GM23338 (cell line): ENCODE measurements around the gene ASAP2.

Experiments
- CREB1 ChIP-seq: fragments of 250-450 bp; sonication (Bioruptor Pico); IDR thresholded peaks from 2 replicates; pipeline ENCODE4 v1.5.0; 2020; ENCODE audit warnings: low read depth, mild to moderate bottlenecking, moderate library complexity
- EZH2 ChIP-seq: fragments of 200-600 bp; sonication (generic); IDR thresholded peaks from one replicate; pipeline ENCODE4 v1.8.0; 2017; ENCODE audit warnings: antibody characterized with exemption, mild to moderate bottlenecking, low read depth; ENCODE audit not compliant: unreplicated experiment
- EZH2phosphoT487 ChIP-seq: fragments of 200-600 bp; sonication (generic); IDR thresholded peaks from one replicate; pipeline ENCODE4 v1.8.1; 2018; ENCODE audit warnings: antibody characterized with exemption; ENCODE audit not compliant: unreplicated experiment
- JUNB ChIP-seq: IDR thresholded peaks from one replicate; pipeline ENCODE4 v1.6.1; 2016; ENCODE audit warnings: antibody characterized with exemption; ENCODE audit not compliant: unreplicated experiment
- NANOG ChIP-seq: IDR thresholded peaks from 2 replicates; pipeline ENCODE4 v1.6.1; 2016; ENCODE audit warnings: antibody characterized with exemption, borderline replicate concordance
- POLR2AphosphoS5 ChIP-seq: IDR thresholded peaks from 2 replicates; pipeline ENCODE4 v1.6.1; 2016; ENCODE audit warnings: antibody characterized with exemption, low read depth
- STAT1 ChIP-seq: IDR thresholded peaks from one replicate; pipeline ENCODE4 v1.6.1; 2016; ENCODE audit warnings: antibody characterized with exemption; ENCODE audit not compliant: unreplicated experiment
- ZNF114 ChIP-seq: fragments of 250-450 bp; sonication (Bioruptor Pico); IDR thresholded peaks from 2 replicates; pipeline ENCODE4 v1.5.0; 2020; ENCODE audit warnings: mild to moderate bottlenecking, moderate library complexity
- ZNF331 ChIP-seq: fragments of 250-450 bp; sonication (Bioruptor Pico); IDR thresholded peaks from 2 replicates; pipeline ENCODE4 v1.5.0; 2020; ENCODE audit warnings: low read depth, mild to moderate bottlenecking, moderate library complexity
- TF ChIP-seq, protein P1 (sequence below), 2 experiments: fragments of 200-600 bp in 1 of 2; sonication (generic) in 1 of 2; conservative IDR thresholded peaks; 2 replicates each; pipeline versions ENCODE4 v1.5.1 to v1.6.1; 2016 to 2017; ENCODE audit warnings: antibody characterized with exemption in 2 of 2, low read depth in 2 of 2, mild to moderate bottlenecking in 2 of 2, moderate library complexity in 1 of 2
- TF ChIP-seq, protein P2 (sequence below): IDR thresholded peaks from one replicate; pipeline ENCODE4 v1.6.1; 2018; ENCODE audit warnings: antibody characterized with exemption; ENCODE audit not compliant: unreplicated experiment
- TF ChIP-seq, protein P3 (sequence below): IDR thresholded peaks from 2 replicates; pipeline ENCODE4 v1.6.1; 2016; ENCODE audit warnings: antibody characterized with exemption
- TF ChIP-seq, protein P4 (sequence below): fragments of 250-450 bp; sonication (Bioruptor Pico); IDR thresholded peaks from 2 replicates; pipeline ENCODE4 v1.5.0; 2020; ENCODE audit warnings: mild to moderate bottlenecking, moderate library complexity

DNA sequence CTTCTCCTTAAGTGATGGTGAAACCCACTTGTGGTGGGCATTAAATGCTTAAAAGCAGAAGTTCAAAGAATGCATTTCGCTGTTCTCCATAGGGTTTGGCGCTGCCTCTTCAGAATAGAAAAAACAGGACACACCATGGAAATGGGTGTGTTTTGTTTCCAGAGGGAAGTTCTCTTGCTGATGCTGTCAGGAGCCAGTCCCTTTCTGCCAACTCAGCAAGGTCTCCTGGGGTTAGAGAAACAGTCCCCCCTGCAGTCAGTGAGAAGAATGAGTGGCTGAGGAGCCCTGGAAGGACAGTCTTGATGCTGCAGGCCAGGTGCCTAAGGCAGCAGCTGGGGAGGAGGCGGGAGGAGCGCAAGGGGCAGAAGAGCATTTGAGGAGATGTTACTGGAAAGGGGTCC, 37.8 kb upstream of the ASAP2 start:
- TF ChIP-seq, protein P1, sequence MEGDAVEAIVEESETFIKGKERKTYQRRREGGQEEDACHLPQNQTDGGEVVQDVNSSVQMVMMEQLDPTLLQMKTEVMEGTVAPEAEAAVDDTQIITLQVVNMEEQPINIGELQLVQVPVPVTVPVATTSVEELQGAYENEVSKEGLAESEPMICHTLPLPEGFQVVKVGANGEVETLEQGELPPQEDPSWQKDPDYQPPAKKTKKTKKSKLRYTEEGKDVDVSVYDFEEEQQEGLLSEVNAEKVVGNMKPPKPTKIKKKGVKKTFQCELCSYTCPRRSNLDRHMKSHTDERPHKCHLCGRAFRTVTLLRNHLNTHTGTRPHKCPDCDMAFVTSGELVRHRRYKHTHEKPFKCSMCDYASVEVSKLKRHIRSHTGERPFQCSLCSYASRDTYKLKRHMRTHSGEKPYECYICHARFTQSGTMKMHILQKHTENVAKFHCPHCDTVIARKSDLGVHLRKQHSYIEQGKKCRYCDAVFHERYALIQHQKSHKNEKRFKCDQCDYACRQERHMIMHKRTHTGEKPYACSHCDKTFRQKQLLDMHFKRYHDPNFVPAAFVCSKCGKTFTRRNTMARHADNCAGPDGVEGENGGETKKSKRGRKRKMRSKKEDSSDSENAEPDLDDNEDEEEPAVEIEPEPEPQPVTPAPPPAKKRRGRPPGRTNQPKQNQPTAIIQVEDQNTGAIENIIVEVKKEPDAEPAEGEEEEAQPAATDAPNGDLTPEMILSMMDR (conservative IDR thresholded peaks at IDR 0.05; ENCODE audit: low read depth in 2 of 2): 0 out of 4 replicates have a peak, but pooled peaks of 1 of the 2 experiments have one; percentile 3
- TF ChIP-seq EZH2: no peak
- TF ChIP-seq, protein P2, sequence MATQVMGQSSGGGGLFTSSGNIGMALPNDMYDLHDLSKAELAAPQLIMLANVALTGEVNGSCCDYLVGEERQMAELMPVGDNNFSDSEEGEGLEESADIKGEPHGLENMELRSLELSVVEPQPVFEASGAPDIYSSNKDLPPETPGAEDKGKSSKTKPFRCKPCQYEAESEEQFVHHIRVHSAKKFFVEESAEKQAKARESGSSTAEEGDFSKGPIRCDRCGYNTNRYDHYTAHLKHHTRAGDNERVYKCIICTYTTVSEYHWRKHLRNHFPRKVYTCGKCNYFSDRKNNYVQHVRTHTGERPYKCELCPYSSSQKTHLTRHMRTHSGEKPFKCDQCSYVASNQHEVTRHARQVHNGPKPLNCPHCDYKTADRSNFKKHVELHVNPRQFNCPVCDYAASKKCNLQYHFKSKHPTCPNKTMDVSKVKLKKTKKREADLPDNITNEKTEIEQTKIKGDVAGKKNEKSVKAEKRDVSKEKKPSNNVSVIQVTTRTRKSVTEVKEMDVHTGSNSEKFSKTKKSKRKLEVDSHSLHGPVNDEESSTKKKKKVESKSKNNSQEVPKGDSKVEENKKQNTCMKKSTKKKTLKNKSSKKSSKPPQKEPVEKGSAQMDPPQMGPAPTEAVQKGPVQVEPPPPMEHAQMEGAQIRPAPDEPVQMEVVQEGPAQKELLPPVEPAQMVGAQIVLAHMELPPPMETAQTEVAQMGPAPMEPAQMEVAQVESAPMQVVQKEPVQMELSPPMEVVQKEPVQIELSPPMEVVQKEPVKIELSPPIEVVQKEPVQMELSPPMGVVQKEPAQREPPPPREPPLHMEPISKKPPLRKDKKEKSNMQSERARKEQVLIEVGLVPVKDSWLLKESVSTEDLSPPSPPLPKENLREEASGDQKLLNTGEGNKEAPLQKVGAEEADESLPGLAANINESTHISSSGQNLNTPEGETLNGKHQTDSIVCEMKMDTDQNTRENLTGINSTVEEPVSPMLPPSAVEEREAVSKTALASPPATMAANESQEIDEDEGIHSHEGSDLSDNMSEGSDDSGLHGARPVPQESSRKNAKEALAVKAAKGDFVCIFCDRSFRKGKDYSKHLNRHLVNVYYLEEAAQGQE: no peak
- TF ChIP-seq JUNB: no peak
- TF ChIP-seq POLR2AphosphoS5: no peak
- no peak for TF ChIP-seq STAT1
- TF ChIP-seq, protein P3, sequence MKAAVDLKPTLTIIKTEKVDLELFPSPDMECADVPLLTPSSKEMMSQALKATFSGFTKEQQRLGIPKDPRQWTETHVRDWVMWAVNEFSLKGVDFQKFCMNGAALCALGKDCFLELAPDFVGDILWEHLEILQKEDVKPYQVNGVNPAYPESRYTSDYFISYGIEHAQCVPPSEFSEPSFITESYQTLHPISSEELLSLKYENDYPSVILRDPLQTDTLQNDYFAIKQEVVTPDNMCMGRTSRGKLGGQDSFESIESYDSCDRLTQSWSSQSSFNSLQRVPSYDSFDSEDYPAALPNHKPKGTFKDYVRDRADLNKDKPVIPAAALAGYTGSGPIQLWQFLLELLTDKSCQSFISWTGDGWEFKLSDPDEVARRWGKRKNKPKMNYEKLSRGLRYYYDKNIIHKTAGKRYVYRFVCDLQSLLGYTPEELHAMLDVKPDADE: no peak
- TF ChIP-seq ZNF114 (CRISPR knock-in tag): no peak
- no peak for TF ChIP-seq CREB1
- no peak for TF ChIP-seq EZH2phosphoT487
- no peak for TF ChIP-seq NANOG
- no peak for TF ChIP-seq ZNF331
- TF ChIP-seq, protein P4, sequence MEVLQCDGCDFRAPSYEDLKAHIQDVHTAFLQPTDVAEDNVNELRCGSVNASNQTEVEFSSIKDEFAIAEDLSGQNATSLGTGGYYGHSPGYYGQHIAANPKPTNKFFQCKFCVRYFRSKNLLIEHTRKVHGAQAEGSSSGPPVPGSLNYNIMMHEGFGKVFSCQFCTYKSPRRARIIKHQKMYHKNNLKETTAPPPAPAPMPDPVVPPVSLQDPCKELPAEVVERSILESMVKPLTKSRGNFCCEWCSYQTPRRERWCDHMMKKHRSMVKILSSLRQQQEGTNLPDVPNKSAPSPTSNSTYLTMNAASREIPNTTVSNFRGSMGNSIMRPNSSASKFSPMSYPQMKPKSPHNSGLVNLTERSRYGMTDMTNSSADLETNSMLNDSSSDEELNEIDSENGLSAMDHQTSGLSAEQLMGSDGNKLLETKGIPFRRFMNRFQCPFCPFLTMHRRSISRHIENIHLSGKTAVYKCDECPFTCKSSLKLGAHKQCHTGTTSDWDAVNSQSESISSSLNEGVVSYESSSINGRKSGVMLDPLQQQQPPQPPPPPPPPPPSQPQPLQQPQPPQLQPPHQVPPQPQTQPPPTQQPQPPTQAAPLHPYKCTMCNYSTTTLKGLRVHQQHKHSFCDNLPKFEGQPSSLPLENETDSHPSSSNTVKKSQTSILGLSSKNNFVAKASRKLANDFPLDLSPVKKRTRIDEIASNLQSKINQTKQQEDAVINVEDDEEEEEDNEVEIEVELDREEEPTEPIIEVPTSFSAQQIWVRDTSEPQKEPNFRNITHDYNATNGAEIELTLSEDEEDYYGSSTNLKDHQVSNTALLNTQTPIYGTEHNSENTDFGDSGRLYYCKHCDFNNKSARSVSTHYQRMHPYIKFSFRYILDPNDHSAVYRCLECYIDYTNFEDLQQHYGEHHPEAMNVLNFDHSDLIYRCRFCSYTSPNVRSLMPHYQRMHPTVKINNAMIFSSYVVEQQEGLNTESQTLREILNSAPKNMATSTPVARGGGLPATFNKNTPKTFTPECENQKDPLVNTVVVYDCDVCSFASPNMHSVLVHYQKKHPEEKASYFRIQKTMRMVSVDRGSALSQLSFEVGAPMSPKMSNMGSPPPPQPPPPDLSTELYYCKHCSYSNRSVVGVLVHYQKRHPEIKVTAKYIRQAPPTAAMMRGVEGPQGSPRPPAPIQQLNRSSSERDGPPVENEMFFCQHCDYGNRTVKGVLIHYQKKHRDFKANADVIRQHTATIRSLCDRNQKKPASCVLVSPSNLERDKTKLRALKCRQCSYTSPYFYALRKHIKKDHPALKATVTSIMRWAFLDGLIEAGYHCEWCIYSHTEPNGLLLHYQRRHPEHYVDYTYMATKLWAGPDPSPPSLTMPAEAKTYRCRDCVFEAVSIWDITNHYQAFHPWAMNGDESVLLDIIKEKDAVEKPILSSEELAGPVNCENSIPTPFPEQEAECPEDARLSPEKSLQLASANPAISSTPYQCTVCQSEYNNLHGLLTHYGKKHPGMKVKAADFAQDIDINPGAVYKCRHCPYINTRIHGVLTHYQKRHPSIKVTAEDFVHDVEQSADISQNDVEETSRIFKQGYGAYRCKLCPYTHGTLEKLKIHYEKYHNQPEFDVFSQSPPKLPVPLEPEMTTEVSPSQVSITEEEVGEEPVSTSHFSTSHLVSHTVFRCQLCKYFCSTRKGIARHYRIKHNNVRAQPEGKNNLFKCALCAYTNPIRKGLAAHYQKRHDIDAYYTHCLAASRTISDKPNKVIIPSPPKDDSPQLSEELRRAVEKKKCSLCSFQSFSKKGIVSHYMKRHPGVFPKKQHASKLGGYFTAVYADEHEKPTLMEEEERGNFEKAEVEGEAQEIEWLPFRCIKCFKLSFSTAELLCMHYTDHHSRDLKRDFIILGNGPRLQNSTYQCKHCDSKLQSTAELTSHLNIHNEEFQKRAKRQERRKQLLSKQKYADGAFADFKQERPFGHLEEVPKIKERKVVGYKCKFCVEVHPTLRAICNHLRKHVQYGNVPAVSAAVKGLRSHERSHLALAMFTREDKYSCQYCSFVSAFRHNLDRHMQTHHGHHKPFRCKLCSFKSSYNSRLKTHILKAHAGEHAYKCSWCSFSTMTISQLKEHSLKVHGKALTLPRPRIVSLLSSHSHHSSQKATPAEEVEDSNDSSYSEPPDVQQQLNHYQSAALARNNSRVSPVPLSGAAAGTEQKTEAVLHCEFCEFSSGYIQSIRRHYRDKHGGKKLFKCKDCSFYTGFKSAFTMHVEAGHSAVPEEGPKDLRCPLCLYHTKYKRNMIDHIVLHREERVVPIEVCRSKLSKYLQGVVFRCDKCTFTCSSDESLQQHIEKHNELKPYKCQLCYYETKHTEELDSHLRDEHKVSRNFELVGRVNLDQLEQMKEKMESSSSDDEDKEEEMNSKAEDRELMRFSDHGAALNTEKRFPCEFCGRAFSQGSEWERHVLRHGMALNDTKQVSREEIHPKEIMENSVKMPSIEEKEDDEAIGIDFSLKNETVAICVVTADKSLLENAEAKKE (CRISPR knock-in tag): peak; percentile 66; the same call in 1 of the 2 replicates
